DMS79 (cell line): ENCODE data around the gene IGFBP7.
"Not testable (repeated sequence)": the region's sequence is repeated elsewhere in the genome, so short reads cannot be mapped to it uniquely, and the experiment has no call there.

Experiments
- DNase-seq: peaks from one replicate; lab custom pipeline; 2025; lab: John Stamatoyannopoulos, UW

Gene IGFBP7

DNA sequence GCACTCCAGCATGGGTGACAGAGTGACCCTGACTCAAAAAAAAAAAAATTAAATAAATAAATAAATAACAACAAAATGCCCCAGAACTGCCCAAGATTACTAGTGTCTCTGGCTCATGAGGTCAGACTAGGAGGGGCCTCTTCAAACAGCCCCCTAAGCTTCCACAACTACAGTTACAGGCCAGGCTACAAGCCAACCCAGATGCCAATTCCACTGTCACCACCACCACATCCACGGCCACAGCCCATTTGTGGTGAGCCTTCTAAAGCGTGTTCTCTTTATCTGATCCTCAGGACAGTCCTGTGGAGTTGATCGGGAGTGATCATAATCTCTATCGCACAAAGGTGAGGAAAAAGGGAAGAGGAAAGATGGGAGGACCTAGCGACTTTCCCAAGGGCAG, 36.6 kb downstream of the IGFBP7 start:
- DNase-seq: no peak

- DNase-seq: no peak
These were observed 38.9 kb downstream of the IGFBP7 start for GRCh38 chr4:57071326-57071725.

DNA sequence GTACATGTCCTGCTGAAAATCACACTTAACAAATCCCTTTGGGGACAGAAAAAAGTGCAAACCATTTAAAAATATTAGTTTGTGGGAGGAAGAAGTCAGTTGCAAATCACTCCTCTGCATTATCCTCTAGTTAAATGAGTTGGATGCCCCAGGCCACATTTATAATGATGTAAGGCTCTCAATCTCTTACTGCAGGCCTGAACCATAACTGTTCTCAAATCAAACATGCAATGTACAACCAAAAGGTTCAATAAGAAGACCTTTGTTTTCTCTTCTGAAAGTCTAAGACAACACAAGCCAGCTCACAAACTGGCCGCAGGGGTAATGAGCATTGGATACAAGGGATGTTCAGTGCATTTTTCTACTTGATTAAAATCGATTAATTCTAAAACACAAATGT, 39.7 kb downstream of the IGFBP7 start:
- no peak for DNase-seq

DNA sequence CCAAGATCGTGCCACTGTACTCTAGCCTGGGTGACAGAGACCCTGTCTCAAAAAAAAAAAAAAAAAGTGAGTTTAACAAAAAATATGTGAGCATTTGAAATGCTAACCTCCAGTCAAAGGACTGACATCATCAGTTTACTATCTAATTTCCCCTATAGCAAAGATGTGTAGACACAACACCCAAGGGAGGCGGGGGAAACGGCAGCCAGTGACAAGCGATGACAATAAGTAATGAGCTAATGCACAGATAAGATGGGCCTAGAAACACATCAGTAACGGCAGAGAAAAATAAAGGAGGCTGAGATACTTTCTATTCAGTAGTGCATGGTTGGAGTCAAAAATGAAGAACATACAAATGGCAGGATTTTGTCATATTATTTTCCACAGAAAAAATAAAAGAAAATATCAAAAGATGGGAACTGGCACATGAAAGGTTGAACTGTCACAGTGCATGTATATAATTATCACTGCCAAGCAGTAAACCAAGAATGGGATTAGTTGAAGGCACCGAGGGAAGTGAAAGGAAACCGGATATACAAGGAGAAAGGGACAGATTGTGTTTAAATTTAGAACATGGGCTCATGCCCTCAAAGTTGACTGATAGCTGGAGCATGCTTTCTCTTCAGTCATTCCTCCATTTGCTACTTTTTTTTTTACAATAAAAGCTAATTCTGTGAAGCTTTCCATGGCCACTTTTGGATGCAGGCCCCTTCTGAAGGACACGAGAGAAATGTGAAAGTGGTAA, 41.8 kb downstream of the IGFBP7 start:
- DNase-seq: no peak

DNA sequence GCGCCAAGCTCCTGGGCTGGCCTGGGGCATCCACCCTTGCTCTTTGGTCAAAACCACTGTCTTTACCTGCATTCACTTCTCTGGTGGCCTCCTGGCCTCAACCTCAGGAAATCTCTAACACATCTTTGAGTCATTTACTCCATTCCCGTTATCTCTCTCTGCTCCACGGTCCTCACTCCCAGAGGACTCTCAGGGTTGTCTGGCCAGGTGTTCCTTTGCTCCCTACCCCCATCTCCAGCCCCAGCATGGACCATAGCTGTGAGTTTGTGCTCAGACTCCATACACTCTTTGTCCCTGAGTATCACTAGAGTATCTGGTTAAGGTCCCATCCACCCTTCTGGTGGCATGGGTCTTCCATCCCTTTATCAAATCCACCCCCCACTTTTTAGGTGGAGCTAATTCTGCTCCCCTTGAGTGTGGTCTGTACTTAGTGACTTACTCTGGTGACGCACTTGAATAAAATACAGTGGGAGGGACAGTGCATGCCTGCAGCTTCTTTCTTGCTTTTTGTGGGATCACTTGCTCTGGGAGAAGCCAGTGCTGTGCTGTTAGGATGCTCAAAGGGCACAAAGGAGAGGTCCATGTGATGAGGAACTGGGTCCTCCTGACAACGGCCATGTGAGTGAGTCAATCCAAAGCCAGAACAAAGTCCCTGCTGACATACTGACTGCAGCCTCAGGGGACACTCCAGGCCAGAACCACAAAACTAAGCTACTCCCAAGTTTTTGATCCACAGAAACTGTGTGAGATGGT, 44.3 kb downstream of the IGFBP7 start:
- DNase-seq: no peak

- no peak for DNase-seq
These were observed 45.1 kb downstream of the IGFBP7 start for GRCh38 chr4:57064811-57065711.

DNA sequence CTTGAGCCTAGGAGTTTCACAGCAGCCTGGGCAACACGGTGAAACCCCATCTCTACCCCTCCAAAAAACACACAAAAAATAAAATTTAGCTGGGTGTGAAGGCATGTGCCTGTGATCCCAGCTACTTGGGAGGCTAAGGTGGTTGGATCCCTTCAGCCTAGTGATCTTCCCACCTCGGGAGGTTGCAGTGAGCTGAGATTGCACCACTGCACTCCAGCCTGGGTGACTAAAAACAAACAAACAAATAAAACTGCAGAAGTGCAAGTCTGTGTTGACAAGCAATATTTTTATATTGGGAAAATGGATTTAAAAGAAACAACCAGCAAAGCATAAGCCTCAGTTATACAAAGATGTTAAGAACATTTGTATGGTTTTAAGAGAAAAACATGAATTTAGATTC, 46.1 kb downstream of the IGFBP7 start:
- DNase-seq: no peak

GRCh38 chr4:57063518-57063917, 46.7 kb downstream of the IGFBP7 start:
- no peak for DNase-seq

GRCh38 chr4:57061395-57061794, 48.8 kb downstream of the IGFBP7 start:
- no peak for DNase-seq

GRCh38 chr4:57060717-57061067, 49.5 kb downstream of the IGFBP7 start:
- DNase-seq: not testable (repeated sequence)

DNA sequence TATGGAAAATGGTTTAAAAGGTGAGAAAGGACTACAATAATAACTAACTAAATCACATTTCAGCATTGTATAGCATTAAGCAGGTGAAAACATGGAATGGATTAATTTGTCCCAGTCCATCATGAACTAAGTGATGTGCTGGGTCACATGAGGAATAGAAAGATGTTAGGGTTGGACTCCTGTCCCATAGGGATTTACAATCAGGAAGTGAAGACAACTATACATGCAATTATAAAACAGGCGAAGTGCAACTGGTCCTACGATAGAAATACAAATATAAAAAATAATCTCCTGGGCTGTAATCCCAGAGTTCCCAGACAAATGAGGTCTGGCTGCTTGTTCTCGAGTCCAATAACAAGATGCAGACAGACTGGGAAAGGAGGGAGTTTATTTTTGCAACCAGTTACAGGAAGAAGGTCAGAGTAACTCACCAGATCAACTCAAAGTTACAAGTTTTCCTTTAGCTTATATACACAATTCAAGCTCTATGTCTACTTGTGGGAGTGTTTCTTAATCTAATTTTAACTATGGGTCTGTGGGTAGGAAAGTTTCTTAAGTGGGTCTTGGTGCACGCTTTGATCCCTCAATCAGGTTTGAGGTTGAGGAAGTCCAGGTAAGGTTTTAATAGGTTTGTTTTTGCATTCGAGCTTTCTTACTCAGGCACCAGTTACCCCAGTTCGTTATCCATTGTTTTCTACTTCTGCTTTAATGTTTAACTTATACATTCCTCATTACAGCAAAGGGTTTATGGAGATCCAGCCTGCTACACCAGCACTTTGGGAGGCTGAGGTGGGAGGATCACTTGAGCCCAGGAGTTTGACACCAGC, 50.1 kb downstream of the IGFBP7 start:
- DNase-seq: no peak

GRCh38 chr4:57055886-57056285, 54.3 kb downstream of the IGFBP7 start:
- DNase-seq: peak; percentile 6

- DNase-seq: no peak
These were observed 56.7 kb downstream of the IGFBP7 start for GRCh38 chr4:57053508-57053907.

DNA sequence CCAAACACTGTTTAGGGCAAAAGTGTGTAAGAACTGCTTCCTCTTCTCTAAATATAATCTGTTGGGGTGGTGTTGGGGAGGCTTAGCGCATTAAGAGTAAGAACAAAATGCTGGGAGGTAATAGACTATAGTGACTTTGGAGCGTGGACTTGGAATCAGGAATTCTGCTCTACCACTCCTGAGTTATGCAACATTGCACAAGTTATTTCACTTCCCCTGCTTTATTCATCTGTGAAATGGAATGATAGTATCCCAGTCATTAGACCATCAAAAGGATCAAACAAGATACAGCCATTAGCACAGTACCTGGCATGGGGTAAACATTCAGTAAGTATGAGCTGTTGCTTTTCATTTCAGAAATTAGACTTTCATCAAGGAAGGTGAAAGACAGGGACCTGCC, 58.7 kb downstream of the IGFBP7 start:
- no peak for DNase-seq

DNA sequence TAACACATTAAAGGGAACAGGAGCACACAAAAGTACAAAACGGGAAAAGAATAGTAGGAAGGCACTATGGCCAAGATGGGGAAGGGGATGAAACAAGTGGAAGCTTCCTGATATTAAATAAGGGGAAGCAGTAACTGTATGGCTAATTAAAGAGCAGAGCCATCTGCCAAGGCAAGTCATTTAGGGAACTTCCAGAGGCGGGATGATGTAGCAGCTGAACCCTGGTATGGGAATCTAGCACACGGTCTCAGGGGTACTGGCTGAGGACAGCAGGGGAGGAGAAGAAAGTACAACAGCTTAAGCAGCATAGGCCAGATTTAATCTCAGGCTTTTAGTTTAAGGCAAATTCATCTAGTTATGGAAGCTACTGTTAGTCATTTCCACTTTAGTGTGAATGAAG, 59.1 kb downstream of the IGFBP7 start:
- DNase-seq: no peak

GRCh38 chr4:57048590-57049304, 61.4 kb downstream of the IGFBP7 start:
- no peak for DNase-seq

DNA sequence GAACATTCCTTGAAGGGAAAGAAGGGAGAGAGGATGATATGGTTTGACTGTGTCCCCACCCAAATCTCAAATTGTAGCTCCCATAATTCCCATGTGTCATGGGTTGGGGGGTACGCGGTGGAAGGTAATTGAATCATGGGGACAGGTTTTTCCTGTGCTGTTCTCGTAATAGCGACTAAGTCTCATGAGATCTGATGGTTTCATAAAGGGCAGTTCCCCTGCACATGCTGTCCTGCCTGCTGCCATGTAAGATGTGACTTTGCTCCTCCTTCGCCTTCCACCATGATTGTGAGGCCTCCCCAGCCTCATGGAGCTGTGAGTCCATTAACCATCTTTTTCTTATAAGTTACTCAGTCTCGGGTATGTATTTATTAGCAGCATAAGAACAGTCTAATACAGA, 63.1 kb downstream of the IGFBP7 start:
- DNase-seq: not testable (repeated sequence)

- DNase-seq: no peak
These were observed 65.2 kb downstream of the IGFBP7 start for GRCh38 chr4:57044996-57045395.

DNA sequence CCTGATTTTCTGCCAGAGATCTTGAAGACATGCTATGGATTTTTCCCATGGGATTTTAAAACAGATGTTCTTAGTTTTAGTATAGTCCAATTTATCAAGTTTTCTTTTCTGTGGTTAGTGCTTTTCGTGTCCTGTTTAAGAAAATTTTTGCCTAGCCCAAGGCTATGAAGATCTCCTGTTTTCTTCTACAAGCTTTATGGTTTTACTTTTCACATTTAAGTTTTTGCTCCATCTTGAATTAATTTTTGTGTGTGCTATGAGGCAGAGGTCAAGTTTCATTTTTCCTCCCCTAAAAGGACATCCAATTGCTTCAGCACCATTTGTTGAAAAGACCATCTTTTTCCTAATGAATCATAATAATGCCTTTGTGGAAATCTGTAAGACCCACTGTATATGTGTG, 65.9 kb downstream of the IGFBP7 start:
- no peak for DNase-seq

DNA sequence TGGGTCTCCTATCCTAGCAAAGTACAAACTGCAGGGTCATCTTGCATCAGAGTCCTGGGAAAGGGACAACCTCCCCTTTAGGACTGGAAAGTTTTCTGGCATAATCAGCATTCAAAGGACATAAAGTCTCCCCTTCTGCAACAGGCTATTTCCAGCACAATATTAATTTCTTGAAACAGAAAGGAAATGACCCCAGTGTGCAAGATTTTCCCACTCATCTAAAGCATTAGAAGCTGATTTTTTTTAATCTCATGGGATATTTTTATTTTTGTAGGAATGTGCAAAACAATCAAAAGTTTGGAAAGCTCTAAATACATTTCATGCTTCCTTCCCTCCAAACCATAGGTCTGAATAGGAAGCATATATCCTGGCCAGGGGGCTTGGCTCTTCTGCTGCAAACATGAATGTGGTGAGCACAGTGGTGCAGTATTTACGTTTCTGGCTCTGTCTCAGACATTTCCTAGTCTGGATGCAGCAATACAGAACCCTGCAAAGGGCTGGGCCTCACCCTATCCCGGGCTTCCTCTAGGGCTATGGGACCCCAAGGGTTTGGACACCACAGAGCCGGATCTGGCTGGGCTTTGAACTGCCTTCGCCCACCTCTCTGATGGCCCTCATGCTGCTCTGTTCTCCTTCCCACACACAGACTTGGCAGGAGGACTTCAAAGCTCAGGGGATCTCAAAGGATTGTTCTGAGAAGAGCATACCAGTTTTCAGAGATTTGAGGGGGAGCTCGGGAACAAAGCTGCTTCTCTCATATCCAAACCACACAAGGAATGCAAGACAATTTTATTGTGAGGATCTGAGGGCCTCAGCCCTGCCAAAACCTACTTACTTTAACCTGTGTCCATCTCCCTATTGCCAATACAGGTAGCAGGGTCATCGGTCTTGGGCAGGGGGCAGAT, 66.6 kb downstream of the IGFBP7 start:
- no peak for DNase-seq
